GM11168 (cell line): Measurements from ENCODE around the gene SNX33.

Experiments
- in situ Hi-C: fragments of 300-500 bp; cut with MboI; formaldehyde crosslinking; loops from one replicate; pipeline ENCODE4 v1.12.0; 2022; ENCODE audit warnings: low sequenced_read_pairs; ENCODE audit not compliant: unreplicated experiment

SNX33 gene

DNA sequence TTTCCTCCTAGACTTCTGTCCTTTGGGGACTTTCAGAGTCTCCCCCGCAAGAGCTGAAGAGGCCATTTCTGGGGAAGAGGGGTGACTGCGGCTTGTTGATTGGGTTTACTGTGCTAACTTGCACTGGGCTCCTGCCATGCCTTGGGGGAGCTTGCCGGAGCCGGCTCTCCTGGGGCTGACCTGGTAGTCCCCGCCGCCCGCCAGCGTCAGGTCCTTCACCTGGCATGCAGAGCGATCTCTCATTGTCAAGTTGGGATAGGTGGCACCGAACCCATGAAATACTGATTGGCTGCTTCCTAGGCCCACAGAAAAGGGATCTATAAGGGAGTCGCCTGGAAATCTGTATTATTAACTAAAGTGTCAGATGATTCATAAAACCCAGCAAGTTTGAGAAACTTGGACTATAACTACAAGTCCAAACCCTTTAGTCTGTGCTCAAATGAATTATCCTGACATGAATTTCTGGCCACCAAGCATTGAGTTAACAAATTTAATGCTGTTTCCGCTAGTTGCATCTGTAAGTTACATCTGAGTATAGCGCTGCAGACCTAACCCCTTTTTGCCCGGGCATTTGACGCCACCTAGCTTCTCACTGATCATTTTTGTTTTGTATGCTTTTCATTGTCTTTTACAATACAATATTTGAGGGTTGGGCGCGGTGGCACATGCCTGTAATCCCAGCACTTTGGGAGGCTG lies 7.1 kb upstream of the SNX33 start:
- in situ Hi-C loops, result no loop called here

DNA sequence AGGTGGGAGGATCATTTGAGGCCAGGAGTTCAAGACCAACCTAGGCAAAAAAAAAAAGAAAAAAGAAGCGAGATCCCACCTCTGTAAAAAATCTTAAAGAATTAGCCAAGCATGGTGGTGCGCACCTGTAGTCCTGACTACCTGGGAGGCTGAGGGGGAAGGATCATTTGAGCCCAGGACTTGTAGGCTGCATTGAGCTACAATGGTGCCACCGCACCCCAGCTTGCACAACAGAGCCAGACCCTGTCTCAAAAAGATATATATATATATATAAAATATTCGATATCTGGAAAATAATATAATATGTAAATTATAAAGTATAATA lies 6.6 kb upstream of the SNX33 start:
- in situ Hi-C loops, result no loop called here

DNA sequence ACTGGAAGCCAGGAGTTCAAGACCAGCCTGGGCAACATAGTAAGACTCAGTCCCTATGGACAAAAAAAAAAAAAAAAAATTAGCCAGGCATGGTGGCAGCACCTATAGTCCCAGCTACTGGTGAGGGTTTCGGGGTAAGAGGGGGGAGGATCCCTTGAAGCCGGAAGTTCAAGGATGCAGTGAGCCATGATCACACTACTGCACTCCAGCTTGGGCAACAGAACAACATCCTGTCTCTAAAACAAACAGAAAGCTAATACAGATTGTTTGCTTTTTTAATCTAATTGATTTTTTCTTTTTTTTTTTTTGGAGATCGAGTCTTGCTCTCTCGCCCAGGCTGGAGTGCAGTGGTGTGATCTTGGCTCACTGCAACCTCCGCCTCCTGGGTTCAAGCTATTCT lies 6.1 kb upstream of the SNX33 start:
- in situ Hi-C loops, result no loop called here

DNA sequence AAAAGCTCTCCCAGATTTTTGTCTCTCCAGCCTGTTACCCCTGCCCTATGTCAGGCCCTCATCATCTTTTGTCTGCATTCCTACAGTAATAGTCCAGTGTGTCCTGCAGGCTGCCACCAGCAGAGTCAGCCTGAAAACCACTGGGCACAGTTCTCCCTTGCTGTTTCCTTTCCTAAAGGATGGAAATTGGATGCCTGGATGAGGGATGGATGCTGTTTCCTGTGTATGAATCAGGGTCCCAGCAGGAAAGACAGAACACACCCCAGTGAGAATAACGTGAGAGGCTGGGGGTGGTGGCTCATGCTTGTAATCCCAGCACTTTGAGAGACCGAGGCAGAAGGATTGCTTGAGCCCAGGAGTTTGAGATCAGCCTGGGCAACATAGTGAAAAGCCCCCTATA lies 3.3 kb upstream of the SNX33 start:
- in situ Hi-C loops, result no loop called here

GRCh38 chr15:75646112-75646943 lies 1.4 kb upstream of the SNX33 start:
- in situ Hi-C loops, result no loop called here

- in situ Hi-C loops, result no loop called here
Measured at GRCh38 chr15:75646944-75647364, 758 bp upstream of the SNX33 start.

DNA sequence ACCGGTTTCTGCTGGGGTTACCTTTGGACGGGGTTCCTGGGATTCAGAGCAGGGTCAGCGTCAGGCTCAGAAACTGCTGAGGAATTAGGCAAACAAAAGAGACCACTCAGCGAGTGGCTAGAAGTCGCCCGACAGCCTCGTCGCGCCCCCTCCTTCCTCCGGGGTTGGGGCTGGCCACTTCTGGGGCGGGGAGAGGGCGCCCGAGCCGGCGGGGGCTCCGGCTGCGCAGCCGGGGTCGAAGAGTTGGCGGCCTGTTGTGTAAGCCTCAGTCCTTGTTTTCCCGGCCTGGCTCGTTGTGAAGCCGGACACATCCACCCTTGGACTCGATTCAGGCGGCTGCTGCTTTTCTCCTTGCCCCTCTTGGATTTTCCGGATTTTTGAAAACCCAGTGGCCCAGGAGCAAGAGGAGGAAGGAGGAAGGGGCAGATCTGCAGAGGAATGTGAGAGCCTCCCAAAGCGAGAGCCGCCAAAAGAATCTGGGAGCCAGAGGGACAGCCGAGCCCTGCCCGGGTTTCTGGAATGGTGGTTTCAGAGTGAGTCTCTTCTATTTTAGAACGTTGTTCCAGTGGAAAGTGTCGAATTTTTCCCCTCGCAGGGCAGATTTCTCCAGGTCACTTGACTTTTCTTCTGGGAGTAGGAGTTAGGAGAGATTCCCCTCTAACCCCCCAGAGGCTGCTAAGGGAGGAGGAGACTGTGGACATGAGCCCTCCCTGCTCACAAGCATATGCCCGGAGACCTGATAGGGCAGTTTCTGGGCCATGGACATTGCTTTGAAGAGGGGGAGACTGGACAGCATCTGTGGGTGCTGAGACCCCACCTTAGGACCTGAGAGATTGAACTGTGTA lies 666 bp downstream of the SNX33 start:
- in situ Hi-C loops, result no loop called here

DNA sequence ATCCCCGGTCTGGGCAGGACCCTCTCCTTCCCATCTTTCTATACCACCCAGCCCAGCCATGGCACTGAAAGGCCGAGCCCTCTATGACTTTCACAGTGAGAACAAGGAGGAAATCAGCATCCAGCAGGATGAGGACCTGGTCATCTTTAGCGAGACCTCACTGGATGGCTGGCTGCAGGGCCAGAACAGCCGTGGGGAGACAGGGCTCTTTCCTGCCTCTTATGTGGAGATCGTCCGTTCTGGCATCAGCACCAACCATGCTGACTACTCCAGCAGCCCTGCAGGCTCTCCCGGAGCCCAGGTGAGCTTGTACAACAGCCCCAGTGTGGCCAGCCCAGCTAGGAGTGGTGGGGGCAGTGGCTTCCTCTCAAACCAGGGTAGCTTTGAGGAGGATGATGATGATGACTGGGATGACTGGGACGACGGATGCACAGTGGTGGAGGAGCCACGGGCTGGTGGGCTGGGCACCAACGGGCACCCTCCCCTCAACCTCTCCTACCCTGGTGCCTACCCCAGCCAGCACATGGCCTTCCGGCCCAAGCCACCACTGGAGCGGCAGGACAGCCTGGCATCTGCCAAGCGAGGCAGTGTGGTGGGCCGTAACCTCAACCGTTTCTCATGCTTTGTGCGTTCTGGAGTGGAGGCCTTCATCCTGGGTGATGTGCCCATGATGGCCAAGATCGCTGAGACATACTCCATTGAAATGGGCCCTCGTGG lies 1.5 kb downstream of the SNX33 start:
- in situ Hi-C loops, result no loop called here

DNA sequence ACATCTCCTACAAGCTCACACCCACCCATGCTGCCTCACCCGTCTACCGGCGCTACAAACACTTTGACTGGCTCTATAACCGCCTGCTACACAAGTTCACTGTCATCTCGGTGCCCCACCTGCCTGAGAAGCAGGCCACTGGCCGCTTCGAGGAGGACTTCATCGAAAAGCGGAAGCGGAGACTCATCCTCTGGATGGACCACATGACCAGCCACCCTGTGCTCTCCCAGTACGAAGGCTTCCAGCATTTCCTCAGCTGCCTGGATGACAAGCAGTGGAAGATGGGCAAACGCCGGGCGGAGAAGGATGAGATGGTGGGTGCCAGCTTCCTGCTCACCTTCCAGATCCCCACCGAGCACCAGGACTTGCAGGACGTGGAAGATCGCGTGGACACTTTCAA lies 2.1 kb downstream of the SNX33 start:
- in situ Hi-C loops, result no loop called here

DNA sequence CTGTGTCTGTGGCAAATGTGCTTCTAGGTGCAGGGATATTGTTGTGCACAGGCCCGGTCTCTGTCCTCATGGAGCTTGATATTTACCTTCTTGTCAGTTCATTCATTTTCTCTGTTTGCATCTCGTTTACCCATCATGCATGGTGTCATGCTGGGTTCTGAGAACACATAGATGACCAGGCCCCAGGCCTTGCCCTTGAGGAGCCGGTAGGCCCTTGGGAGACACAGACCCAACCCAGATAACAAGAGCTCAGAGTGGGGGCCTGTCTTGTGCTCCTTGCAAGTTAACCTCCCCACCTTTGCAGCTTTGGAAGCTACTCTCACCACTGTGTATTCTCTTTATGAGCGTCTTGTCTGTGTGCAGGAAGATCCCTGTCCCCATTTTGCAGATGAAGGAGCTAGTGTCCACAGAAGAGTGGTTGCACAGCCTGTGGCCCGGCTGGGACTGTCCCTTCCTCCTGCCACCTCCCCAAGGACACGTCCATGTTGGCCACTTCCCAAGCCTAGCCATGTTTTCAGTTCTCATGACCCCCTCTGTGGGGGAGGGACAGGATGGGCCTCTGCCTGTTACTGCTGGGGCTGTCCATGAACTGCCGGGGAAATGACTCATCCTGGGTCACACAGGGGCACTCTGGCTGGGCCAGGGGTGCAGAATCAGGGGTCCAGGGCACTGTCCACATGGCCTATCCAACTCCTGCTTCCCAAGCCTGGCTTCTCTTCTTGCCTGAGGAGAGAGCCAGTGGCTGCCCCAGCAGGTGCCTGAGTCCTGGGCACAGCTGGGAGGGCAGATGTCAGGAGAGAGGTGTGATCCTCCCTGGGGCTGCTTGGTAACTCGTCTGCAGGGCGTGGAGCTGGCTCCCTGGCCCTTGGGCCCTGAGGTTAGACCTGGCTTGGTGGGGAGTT lies 3.4 kb downstream of the SNX33 start:
- in situ Hi-C loops, result no loop called here

DNA sequence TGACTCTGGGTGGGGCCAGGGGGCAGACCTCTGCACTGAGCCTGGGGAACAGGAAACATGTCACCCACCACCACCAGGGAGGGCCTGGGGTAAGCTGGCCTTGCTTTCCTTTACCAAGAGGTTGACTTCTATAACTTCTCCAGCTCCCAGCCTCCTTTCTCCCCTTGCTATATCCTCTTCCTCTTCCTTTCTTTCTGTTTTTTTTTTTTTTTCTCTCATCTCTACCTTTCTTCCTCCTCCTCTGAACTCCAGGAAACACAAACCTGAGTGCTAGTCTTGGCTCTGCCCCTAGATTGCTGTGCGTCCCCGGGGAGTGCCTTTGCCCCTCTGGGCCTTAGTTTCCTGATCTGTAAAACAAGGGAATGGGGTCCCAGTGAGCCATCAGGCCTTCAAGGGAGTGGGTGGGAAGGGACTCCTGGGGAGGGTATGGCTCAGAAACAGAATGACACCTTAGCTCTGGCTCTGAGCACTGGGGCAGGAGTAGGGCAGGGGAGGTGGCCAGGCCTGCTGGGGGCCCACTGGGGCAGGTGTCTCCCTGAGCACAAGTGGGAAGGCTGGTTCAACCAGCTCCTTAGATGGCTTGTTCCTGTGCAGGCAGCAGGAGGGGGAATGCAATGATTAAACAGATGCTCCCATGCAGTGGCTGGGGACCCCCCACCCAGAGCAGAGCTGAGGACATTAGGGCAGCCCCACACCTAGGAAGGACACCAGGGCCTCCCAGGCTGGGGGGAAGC lies 4.3 kb downstream of the SNX33 start:
- in situ Hi-C loops, result no loop called here

- in situ Hi-C loops, result no loop called here
Measured at GRCh38 chr15:75653347-75653913, 5.7 kb downstream of the SNX33 start.

GRCh38 chr15:75654201-75654907 lies 6.6 kb downstream of the SNX33 start:
- in situ Hi-C loops, result no loop called here

DNA sequence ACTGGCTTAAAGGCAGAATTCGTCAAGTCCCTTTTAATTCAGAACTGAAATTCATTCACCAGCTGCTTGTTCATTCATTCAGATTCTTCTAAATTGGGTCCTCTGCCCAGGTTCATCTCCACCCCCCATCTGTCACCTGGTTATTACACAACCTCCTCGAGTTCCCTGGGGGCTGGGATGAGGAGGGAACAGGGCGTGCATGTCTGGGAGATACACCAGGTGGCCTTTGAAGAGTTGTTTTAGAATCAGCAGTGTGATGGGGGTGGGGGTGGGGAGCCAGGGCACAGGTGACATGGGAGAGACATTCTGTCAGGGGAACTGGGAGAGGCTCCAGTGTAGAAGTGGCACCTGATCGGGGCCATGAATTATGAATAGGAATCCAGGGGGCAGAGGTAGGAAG lies 8.2 kb downstream of the SNX33 start:
- in situ Hi-C loops, result no loop called here

DNA sequence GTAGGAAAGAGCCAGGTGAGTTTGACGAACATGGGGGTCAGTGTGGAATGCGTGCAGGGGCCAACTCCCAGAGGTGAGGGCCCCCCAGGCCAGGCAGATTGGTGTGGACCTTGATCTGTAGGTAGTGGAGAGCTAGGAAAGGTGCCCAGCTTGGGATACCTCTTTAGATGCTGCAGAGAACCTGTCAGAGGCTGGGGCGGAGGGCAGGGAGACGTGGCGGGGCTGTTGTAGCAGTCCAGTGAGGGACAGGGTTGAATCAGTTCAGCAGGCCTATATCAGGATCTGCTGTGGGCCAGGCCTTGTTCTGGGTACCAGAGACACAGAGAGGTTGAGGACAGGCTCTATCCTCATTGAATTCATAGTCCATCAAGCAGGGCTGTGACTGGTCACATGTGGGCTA lies 8.6 kb downstream of the SNX33 start:
- in situ Hi-C loops, result no loop called here

DNA sequence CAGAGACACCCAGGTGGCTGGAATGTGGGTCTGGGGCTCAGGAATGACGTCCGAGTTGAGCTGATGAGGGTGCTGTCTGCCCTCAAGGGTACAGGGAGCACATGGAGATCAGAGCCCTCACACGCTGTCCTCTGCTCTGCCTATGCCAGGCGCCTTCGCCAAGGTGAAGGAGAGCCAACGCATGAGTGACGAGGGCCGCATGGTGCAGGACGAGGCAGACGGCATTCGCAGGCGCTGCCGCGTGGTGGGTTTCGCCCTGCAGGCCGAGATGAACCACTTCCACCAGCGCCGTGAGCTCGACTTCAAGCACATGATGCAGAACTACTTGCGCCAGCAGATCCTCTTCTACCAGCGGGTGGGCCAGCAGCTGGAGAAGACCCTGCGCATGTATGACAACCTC lies 9.1 kb downstream of the SNX33 start:
- in situ Hi-C loops, result no loop called here

GRCh38 chr15:75659141-75659771 lies 11.5 kb downstream of the SNX33 start:
- in situ Hi-C loops, result no loop called here
